HT1080 (cell line): ENCODE data around the gene CCN5. TPM values are rescaled to one million over a fixed set of nuclear protein-coding genes. Genes with fewer than 3 reads are reported as not detected.
"Not testable (repeated sequence)": the region's sequence is repeated elsewhere in the genome, so short reads cannot be mapped to it uniquely, and the experiment has no call there.

Experiments used
- DNase-seq: peaks from one replicate; pipeline ENCODE4 v3.0.0-alpha.2; 2015; ENCODE audit warnings: low read depth
- polyA plus RNA-seq, 2 experiments: library from polyadenylated mRNA; depleted of rRNA; stranded (reverse); fragments of >200 nt; gene quantifications; 2 replicates each; pipeline ENCODE4 v1.2.3, GENCODE V29; 2015
- total RNA-seq: library from RNA; depleted of rRNA; stranded (reverse); fragments of >200 nt; shearing (Covaris generic); gene quantifications from 2 replicates; pipeline ENCODE4 v1.2.3, GENCODE V29; 2014; rRNA removed

Gene CCN5, protein sequence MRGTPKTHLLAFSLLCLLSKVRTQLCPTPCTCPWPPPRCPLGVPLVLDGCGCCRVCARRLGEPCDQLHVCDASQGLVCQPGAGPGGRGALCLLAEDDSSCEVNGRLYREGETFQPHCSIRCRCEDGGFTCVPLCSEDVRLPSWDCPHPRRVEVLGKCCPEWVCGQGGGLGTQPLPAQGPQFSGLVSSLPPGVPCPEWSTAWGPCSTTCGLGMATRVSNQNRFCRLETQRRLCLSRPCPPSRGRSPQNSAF
- not detected in 2 replicates for total RNA-seq
- polyA plus RNA-seq (2015; cell fraction: cytosol; rRNA removed) = not detected in 2 replicates
- polyA plus RNA-seq (2015; cell fraction: nucleus; rRNA removed) = 0.20 TPM in 1 of 2 replicates, not detected in the other

- DNase-seq = peak; percentile 70
These were observed at the start of gene CCN5 for GRCh38 chr20:44714701-44715498. TSS of gene CCN5 (plus strand) at chr20:44715369. CDS start at chr20:44715391, 22 bp downstream.

GRCh38 chr20:44666066-44666465, 49.1 kb upstream of the CCN5 start:
- no peak for DNase-seq

- peak; percentile 52 for DNase-seq
These were observed 44.3 kb upstream of the CCN5 start for GRCh38 chr20:44670851-44671250.

- DNase-seq = peak; percentile 24
These were observed 43.6 kb upstream of the CCN5 start for GRCh38 chr20:44671541-44671940.

DNA sequence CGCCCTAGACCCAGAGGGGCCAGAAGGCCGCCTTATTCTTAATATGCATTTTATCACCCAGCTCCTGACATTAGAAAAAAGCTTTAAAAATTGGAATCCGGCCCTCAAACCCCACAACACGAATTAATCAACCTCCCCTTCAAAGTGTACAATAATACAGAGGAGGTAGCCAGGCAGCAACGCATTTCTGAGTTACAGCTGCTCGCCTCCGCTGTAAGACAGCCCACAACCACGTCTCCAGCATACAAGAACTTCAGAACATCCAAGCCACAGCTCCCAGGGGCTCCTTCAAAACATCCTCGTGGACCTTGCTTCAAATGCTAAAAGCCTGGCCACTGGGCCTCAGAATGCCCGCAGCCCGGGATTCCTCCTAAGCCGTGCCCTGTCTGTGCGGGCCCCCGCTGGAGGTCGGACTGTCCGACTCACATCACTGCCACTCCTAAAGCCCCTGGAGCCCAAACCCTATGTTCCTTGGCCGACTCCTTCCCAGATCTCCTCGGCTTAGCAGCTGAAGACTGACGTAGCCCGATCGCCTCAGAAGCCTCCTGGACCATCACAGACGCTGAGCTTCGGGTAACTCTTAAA, 42.8 kb upstream of the CCN5 start:
- DNase-seq = not testable (repeated sequence)

DNA sequence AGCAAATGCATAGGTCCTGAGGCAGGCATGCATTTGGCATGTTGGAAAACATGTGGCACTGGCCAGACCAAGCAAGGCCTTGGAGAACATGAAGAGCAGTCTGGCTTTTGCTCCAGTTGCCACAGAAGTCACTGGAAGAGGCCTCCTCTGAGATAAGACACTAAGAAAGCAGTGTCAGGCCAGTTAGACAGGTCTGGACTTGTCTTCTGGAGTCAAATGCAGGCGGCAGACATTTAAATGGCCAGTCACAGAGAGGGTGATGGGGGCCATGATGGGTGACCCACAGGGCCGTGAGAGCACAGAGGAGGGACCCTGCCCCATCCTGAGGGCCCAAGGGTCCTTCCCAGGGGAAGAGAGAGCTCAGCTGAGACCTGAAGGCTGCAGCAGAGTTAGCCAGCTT, 36.9 kb upstream of the CCN5 start:
- DNase-seq = no peak

GRCh38 chr20:44678990-44679611, 36.1 kb upstream of the CCN5 start:
- no peak for DNase-seq

GRCh38 chr20:44681796-44682566, 33.2 kb upstream of the CCN5 start:
- DNase-seq = no peak

GRCh38 chr20:44683263-44684046, 31.7 kb upstream of the CCN5 start:
- peak; percentile 31 for DNase-seq

DNA sequence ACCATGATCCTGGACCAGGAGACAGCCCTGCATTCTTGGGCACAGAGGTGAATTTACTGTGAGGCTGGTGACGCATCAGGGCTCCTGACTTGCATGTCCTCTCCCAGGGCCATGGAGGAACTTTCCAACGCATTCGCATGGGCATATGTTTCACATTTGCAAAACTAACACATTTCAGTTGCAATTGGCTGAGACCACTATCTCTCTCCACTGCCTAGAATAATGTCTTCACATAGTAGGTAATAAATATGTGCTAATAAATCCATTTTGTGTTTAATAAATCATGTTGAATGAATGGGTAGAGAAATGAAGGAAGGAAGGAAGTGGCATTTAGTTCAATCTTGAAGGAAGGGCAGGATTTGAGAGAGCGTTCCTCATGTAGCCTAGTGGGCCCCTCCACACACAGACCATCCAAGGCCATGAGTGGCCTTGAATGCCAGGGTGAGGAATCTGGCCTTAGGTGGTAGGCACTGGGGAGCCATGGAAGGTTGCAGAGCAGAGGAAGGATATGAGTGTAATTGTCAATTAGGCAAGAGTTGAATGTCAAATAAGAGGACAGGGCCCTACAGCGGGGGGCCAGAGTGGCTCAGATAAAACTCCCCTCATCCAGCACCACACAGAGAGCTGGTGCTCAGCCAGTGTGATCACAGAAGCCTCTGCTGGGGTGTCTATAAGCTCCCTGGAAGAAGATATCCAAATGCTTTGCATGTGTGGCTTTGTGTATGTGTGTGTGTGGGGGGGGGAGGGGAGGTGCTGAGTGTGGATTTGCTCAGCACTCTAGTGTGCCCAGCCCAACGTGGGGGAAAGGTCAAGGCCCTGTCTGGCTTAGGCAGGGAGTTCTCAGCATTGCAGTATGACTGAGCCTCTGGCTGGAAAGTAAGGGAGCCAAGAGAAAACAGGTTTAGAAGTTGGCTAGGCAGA, 30.9 kb upstream of the CCN5 start:
- DNase-seq = no peak

DNA sequence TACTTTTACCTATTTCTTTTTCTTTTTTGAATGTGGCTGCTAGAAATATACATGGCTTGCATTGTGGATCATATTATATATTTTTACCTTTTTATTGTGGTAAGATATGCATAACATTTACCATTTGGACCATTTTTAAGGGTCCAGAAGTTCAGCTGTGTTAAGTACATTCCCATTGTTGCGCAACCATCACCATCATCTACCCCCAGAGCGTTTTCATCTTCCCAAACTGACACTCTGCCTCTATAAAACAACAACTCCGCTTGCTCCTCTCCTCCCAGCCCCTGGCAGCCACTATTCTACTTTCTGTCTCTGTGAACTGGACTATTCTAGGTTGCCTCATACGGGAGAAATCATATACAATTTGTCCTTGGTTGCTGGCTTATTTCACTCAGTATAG, 28.2 kb upstream of the CCN5 start:
- DNase-seq = no peak

GRCh38 chr20:44688053-44688625, 27.0 kb upstream of the CCN5 start:
- no peak for DNase-seq

GRCh38 chr20:44689809-44690208, 25.4 kb upstream of the CCN5 start:
- no peak for DNase-seq

GRCh38 chr20:44690781-44691423, 24.3 kb upstream of the CCN5 start:
- no peak for DNase-seq

- no peak for DNase-seq
These were observed 23.4 kb upstream of the CCN5 start for GRCh38 chr20:44691424-44692423.

DNA sequence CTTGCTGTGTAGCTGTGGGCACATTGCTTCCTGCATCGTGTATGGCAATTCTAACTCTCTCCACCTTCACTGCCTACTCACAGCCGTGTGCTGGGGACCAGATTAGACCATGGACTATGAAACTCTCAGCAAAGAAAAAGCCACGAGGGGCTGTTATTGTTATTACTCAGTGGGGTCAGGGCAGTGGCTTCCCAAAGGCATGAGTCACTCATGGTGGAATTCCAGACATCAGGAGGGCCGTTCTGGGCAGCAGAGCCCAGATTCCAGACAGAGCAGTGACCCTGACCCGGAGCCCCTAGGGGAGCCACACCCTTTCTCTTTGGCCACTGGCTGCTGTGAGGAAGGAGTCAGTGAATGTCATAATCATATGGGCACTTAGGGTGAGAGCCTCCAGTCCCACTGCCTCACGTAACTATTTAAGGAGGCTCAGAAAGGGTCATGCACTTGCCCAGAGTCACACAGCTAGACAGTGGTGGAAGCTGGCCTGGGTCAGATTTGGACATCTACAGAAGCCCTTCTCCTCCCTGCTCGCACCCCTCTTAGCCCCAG, 22.2 kb upstream of the CCN5 start:
- peak; percentile 93 for DNase-seq

- no peak for DNase-seq
These were observed 21.5 kb upstream of the CCN5 start for GRCh38 chr20:44693627-44694026.
